ENCODE results near the gene JUN. TPM values are rescaled to one million over a fixed set of nuclear protein-coding genes. Genes with fewer than 3 reads are reported as not detected.

Gene JUN
- total RNA-seq, 1 donor from 2014 or later: 10.2 TPM

DNA sequence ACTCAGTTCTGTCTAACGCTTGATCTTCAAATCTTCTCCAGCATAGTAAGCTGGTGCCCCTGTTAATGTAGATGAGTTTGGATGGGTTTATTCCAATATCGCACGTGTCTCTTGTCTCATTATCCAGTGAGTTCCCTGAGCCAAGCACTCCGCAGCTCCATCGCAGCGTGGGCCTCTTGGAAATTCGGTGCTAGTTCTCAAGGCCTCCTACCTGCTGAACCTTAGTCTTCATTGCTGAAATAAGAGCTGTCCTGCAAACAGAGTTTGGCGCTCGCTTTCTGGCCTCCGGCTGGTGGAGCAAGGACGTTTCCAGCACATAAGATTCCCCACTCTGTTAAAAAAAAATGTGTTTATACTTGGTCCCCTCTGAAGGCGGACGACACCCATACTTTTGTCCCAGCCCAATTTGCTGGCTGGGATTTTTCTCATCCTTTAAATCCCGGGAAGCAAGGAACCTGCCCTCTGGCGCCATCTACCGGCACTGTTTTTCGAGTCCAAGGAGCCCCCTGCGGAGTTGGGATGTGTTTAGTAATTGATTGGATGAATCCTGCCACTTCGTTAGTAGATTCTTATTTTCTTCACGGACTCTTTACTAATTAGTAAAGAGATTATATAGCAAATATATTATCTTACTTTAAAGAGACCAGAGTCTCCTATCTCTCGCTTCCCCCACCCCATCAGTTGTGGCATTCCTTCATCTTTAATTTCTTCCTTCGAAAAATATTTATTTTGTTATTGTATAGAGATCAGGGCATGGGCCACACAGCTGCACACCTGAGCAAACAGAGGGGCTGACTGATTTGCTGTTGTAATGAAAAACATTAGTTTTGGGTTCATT is 14.7 kb downstream of the JUN start:
- Histone ChIP-seq H3K4me1 (no peaks in the 10 kb centered on the region), H3K9ac (no peak overlapping the region), H3K9me3 (ENCODE audit: low read depth) (no peaks in the 10 kb centered on the region), H3K4me2 (no peak overlapping the region), H3K4me3 (no peak overlapping the region), H3K27me3 (no peaks in the 10 kb centered on the region), H3K36me3 (no peaks in the 10 kb centered on the region), H3K79me2 (ENCODE audit: low read depth) (no peaks in the 10 kb centered on the region), H3F3A (ENCODE audit: low read depth) (no peaks in the 10 kb centered on the region), H3K27ac (no peak overlapping the region), H4K20me1 (ENCODE audit: low read depth) (no peaks in the 10 kb centered on the region), H2AFZ (replicated peaks) (peak overlapping the region; percentile 4)
- H3K27ac Mint-ChIP-seq: no peak overlapping the region
- H3K4me3 Mint-ChIP-seq: no peak overlapping the region
- no peaks in the 10 kb centered on the region for H3K9me3 Mint-ChIP-seq
- peak; percentile 88 for DNase-seq (ENCODE audit: low spot score)
- no peaks in the 10 kb centered on the region for H3K36me3 Mint-ChIP-seq
- H3K4me1 Mint-ChIP-seq: peaks cover 12% of the 10 kb centered on the region
- H3K27me3 Mint-ChIP-seq (ENCODE audit: insufficient read depth, low read depth): peaks cover 4% of the 10 kb centered on the region
- TF ChIP-seq, protein P1, sequence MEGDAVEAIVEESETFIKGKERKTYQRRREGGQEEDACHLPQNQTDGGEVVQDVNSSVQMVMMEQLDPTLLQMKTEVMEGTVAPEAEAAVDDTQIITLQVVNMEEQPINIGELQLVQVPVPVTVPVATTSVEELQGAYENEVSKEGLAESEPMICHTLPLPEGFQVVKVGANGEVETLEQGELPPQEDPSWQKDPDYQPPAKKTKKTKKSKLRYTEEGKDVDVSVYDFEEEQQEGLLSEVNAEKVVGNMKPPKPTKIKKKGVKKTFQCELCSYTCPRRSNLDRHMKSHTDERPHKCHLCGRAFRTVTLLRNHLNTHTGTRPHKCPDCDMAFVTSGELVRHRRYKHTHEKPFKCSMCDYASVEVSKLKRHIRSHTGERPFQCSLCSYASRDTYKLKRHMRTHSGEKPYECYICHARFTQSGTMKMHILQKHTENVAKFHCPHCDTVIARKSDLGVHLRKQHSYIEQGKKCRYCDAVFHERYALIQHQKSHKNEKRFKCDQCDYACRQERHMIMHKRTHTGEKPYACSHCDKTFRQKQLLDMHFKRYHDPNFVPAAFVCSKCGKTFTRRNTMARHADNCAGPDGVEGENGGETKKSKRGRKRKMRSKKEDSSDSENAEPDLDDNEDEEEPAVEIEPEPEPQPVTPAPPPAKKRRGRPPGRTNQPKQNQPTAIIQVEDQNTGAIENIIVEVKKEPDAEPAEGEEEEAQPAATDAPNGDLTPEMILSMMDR (IDR thresholded peaks at IDR 0.05): peak; percentile 89
- TF ChIP-seq EZH2phosphoT487 (IDR thresholded peaks at IDR 0.05): no peak
- no peak for TF ChIP-seq EZH2 (IDR thresholded peaks at IDR 0.05)

DNA sequence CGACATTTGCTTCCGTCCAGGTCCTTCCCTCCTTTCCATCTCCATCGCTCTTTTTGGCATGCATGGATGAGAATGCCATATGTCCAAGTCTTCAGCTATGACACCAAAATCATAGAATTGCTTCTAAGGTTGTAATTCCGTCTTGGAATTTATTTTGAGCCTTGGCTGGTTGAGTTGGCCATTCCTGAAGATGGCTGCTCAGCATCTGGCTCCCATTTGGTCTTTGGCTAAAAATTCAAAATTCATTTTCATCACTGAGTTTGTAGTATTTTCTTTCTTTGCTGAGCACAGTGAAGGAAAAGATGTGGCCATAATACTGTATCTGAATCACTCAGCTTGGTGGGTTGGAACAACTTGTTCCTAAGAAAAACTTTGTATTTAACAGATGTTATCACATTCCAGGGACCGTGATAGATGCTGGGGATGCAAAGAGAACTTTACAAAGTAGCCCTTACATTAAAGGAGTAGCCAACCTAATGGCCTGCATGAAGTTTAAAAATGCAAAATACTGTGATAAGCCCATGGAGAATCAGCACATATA is 15.6 kb downstream of the JUN start:
- H3K27ac ChIP-seq: no peak overlapping the region
- DNase-seq (ENCODE audit: low spot score): no peak
- H3K9ac ChIP-seq: no peak overlapping the region
- no peaks in the 10 kb centered on the region for H3K9me3 ChIP-seq (ENCODE audit: low read depth)
- H3K36me3 ChIP-seq: no peaks in the 10 kb centered on the region
- no peaks in the 10 kb centered on the region for H4K20me1 ChIP-seq (ENCODE audit: low read depth)
- Mint-ChIP-seq H3K36me3 (no peaks in the 10 kb centered on the region), H3K9me3 (no peaks in the 10 kb centered on the region), H3K27me3 (ENCODE audit: insufficient read depth, low read depth) (peaks cover 4% of the 10 kb centered on the region), H3K4me3 (no peak overlapping the region), H3K27ac (no peak overlapping the region), H3K4me1 (peaks cover 9% of the 10 kb centered on the region)
- no peaks in the 10 kb centered on the region for H3K79me2 ChIP-seq (ENCODE audit: low read depth)
- no peak overlapping the region for H2AFZ ChIP-seq (replicated peaks)
- no peaks in the 10 kb centered on the region for H3F3A ChIP-seq (ENCODE audit: low read depth)
- no peak for TF ChIP-seq EZH2 (IDR thresholded peaks at IDR 0.05)
- TF ChIP-seq, protein P1 (IDR thresholded peaks at IDR 0.05): no peak
- TF ChIP-seq EZH2phosphoT487 (IDR thresholded peaks at IDR 0.05): no peak
- H3K4me2 ChIP-seq: no peak overlapping the region
- H3K4me1 ChIP-seq: no peaks in the 10 kb centered on the region
- H3K27me3 ChIP-seq: no peaks in the 10 kb centered on the region
- no peak overlapping the region for H3K4me3 ChIP-seq

DNA sequence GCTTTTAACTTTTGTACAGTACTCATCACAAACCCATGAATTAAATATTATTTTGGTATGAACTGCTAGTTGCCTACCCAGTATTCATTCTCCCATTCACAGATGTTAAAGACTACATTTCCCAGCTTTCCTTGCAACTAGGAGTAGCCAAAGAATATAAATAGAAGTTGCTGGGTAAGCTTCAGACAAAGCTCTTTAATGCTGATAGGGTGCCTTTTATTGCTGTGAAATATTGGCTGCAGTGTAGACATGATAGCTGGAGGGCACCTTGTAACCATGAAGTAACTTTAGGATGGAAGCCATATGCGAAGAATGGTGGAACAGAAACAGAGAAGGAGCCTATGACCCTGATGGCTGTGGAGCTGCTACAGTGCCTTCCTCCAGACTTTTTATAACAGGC is 16.7 kb downstream of the JUN start:
- Histone ChIP-seq H3K9ac (no peak overlapping the region), H3K4me2 (no peak overlapping the region), H3K27ac (no peak overlapping the region), H4K20me1 (ENCODE audit: low read depth) (no peaks in the 10 kb centered on the region), H3F3A (ENCODE audit: low read depth) (no peaks in the 10 kb centered on the region), H3K9me3 (ENCODE audit: low read depth) (no peaks in the 10 kb centered on the region), H3K79me2 (ENCODE audit: low read depth) (no peaks in the 10 kb centered on the region), H2AFZ (replicated peaks) (no peak overlapping the region), H3K4me3 (no peak overlapping the region), H3K27me3 (no peaks in the 10 kb centered on the region), H3K36me3 (no peaks in the 10 kb centered on the region), H3K4me1 (no peaks in the 10 kb centered on the region)
- no peak for TF ChIP-seq EZH2 (IDR thresholded peaks at IDR 0.05)
- TF ChIP-seq, protein P1 (IDR thresholded peaks at IDR 0.05): no peak
- TF ChIP-seq EZH2phosphoT487 (IDR thresholded peaks at IDR 0.05): no peak
- Mint-ChIP-seq H3K4me3 (no peak overlapping the region), H3K27ac (no peak overlapping the region), H3K27me3 (ENCODE audit: insufficient read depth, low read depth) (peaks cover 2% of the 10 kb centered on the region), H3K9me3 (no peaks in the 10 kb centered on the region), H3K36me3 (no peaks in the 10 kb centered on the region), H3K4me1 (peaks cover 8% of the 10 kb centered on the region)
- DNase-seq (ENCODE audit: low spot score): no peak

All from neural progenitor cell (in vitro differentiated cells).